NB4 (cell line): ENCODE results near the gene MDGA2.
"Not testable (repeated sequence)": the region's sequence is repeated elsewhere in the genome, so short reads cannot be mapped to it uniquely, and the experiment has no call there.

Source experiments
- DNase-seq: peaks from one replicate; pipeline ENCODE4 v3.0.0; 2010; ENCODE audit warnings: low read depth
- H3K4me3 ChIP-seq: one replicate; pipeline ENCODE4 v1.5.1; 2011; ENCODE audit warnings: mild to moderate bottlenecking, low read depth, low read length, moderate library complexity
- MYC ChIP-seq: IDR thresholded peaks from 2 replicates; pipeline ENCODE4 v1.6.1; 2011; ENCODE audit warnings: low read depth, low read length
- POLR2A ChIP-seq: IDR thresholded peaks from 2 replicates; pipeline ENCODE4 v1.6.1; 2011; ENCODE audit warnings: mild to moderate bottlenecking; ENCODE audit not compliant: insufficient read length; ENCODE audit errors: extremely low read depth
- TF ChIP-seq, protein P1 (sequence below): IDR thresholded peaks from one replicate; pipeline ENCODE4 v1.5.1; 2012; ENCODE audit warnings: low read depth, low read length
- TF ChIP-seq, protein P2 (sequence below): IDR thresholded peaks from 2 replicates; pipeline ENCODE4 v1.6.1; 2011; ENCODE audit warnings: low read depth, low read length

The MDGA2 gene

DNA sequence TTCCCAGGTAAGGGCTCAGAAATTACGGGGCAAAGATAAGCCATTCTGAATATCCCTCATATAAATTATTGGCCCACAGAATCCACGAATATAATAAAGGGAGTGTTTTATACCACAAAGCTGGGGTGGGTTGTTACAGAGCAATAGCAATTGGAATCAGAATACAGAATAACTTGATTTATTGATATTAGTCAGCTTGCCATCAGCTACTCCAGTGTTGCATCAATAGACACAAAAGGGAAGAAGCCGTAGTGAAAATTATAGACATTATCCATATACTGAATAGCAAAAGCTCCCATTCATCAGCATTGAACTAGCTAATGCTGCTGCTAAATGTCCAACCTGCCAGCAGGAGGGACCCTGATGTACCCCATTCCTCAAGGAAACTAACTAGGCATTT is 18.3 kb downstream of the MDGA2 start:
- TF ChIP-seq MYC, result no peak
- TF ChIP-seq POLR2A, result no peak
- TF ChIP-seq, protein P1, sequence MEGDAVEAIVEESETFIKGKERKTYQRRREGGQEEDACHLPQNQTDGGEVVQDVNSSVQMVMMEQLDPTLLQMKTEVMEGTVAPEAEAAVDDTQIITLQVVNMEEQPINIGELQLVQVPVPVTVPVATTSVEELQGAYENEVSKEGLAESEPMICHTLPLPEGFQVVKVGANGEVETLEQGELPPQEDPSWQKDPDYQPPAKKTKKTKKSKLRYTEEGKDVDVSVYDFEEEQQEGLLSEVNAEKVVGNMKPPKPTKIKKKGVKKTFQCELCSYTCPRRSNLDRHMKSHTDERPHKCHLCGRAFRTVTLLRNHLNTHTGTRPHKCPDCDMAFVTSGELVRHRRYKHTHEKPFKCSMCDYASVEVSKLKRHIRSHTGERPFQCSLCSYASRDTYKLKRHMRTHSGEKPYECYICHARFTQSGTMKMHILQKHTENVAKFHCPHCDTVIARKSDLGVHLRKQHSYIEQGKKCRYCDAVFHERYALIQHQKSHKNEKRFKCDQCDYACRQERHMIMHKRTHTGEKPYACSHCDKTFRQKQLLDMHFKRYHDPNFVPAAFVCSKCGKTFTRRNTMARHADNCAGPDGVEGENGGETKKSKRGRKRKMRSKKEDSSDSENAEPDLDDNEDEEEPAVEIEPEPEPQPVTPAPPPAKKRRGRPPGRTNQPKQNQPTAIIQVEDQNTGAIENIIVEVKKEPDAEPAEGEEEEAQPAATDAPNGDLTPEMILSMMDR, result no peak
- TF ChIP-seq, protein P2, sequence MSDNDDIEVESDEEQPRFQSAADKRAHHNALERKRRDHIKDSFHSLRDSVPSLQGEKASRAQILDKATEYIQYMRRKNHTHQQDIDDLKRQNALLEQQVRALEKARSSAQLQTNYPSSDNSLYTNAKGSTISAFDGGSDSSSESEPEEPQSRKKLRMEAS, result no peak
- DNase-seq, result no peak
- no peak overlapping the region for H3K4me3 ChIP-seq

DNA sequence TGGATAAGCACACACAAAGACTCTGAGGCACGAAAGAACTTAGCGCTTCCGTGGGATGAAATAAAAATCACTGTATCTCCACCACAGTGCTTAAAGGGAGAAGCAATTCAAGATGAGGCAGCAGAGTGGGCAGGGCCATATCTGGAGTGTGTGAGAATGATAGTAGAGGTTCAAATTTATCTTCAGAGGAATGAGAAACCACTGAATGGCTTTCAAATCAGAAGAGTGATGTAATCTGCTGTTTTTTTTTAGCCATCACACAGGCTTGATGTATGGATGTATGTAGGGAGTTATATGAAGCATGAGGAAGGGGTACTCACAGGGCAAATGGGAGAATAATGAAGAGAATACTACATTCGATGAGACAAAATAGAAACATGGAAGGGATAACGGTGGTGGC is 24.1 kb downstream of the MDGA2 start:
- no peak overlapping the region for H3K4me3 ChIP-seq

DNA sequence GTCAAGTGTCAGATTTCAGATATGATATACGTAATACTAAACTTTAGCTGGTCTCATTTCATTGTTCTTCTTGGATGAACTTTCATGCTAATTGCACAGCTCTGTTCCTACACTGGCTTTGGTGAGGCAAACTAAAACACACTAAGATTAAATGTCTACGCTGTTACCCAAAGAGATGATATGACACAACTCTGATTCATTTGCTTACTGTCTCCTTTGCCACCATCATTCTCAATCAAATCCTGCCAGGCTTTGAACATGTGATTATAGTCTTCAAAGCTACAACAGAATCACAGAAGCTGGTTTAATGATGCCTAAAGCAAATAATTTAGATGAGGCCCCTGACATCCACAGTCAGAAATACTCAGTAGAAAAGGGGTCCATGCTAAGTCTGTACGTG is 37.7 kb downstream of the MDGA2 start:
- no peak overlapping the region for H3K4me3 ChIP-seq
- no peak for DNase-seq
- no peak for TF ChIP-seq POLR2A
- no peak for TF ChIP-seq MYC
- TF ChIP-seq, protein P1, result no peak
- TF ChIP-seq, protein P2, result no peak

More for the DNA sequence above, 24.1 kb downstream of the MDGA2 start:
- TF ChIP-seq MYC (no peak), POLR2A (no peak)
- TF ChIP-seq, protein P1, result no peak
- TF ChIP-seq, protein P2, result no peak
- DNase-seq, result no peak

DNA sequence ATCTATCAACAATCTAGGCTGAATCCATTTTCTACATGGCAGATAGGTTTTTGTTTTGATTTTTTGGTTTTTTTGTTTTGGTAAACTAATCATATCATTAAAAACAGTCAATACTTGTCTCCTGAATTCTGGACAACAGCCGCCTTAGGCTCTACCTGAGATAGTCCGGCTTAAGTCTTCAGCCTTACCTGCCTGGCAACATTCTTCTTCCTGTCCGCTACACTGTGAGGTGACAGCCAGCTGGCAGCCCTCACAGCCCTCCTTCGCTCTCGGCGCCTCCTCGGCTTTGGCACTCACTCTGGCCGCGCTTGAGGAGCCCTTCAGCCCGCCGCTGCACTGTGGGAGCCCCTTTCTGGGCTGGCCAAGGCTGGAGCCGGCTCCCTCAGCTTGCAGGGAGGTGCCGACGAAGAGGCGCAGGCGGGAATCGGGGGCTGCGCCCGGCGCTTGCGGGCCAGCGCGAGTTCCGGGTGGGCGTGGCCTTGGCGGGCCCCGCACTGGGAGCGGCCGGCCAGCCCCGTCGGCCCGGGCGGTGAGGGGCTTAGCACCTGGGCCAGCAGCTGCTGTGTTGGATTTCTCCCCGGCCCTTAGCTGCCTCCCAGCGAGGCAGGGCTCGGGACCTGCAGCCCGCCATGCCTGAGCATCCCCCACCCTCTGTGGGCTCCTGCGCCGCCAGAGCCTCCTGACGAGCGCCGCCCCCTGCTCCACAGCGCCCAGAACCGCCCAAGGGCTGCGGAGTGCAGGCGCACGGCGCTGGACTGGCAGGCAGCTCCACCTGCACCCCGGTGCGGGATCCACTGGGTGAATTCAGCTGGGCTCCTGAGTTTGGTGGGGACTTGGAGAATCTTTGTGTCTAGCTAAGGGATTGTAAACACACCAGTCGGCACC is 49.0 kb downstream of the MDGA2 start:
- DNase-seq, result no peak
- no peak overlapping the region for H3K4me3 ChIP-seq

DNA sequence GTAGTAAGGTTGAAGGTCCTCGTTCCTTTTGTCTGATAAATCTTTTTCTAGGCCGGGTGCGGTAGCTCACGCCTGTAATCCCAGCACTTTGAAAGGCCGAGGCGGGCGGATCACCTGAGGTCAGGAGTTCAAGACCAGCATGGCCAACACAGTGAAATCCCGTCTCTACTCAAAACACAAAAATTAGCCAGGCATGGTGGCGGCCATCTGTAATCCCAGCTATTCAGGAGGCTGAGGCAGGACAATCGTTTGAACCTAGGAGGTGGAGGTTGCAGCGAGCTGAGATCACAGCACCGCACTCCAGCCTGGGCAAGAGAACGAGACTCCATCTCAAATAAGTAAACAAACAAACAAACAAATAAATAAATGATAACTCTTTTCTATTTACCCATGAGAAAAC is 51.3 kb downstream of the MDGA2 start:
- not testable (repeated sequence) for DNase-seq

More for the DNA sequence above, 49.0 kb downstream of the MDGA2 start:
- no peak for TF ChIP-seq POLR2A
- no peak for TF ChIP-seq MYC
- TF ChIP-seq, protein P1, result no peak
- TF ChIP-seq, protein P2, result no peak

DNA sequence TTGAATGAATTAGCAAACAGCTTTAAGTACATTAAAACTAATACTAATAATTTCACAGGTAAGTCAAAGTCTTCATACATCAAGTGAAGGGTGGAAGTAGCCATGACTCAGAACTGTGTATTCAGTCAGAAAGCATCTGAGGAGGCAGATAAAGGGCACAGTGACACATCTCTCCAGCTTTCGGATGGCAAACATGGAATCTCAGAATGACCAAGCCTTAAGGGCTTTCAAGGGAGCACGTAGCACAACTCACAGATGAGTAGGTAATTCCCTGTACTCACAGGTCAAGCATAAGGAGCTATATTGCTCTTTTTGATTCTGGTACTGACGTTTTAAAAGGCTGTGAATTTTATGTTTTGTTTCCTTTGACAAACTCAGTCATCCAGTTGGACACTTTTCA is 56.0 kb downstream of the MDGA2 start:
- H3K4me3 ChIP-seq, result no peak overlapping the region
- TF ChIP-seq MYC, result no peak
- TF ChIP-seq, protein P2, result no peak
- TF ChIP-seq, protein P1, result no peak
- no peak for TF ChIP-seq POLR2A
- DNase-seq, result no peak

More for the DNA sequence above, 51.3 kb downstream of the MDGA2 start:
- H3K4me3 ChIP-seq, result not testable (repeated sequence)
